T-cell (primary cell): ENCODE data around the gene CDC16. TPM values are rescaled to one million over a fixed set of nuclear protein-coding genes. Genes with fewer than 3 reads are reported as not detected.
A peak's percentile ranks its signal among the peaks of the same experiment; 100 is the strongest.

Experiments
- ATAC-seq, 4 experiments: fragments of 200-7000 bp in 3 of 4; fragments of 150-1000 bp in 1 of 4; cut with Tn5 transposase; replicated peaks in 1 of 4; 1 replicate in 3 of 4; 2 replicates in 1 of 4; pipeline ENCODE4 v1.10.0; 2021; ENCODE audit warnings: moderate library complexity in 3 of 4, mild to moderate bottlenecking in 2 of 4, moderate number of reproducible peaks in 1 of 4
- CTCF ChIA-PET, 2 donors: fragments of 300-600 bp; sonication (Branson Sonifier 250); formaldehyde crosslinking; loops; one replicate each; lab custom pipeline; 2022; ENCODE audit warnings: antibody characterized with exemption in 2 of 2; lab: Charles Lee
- POLR2A ChIA-PET, 2 donors: fragments of 300-600 bp; sonication (Branson Sonifier 250); formaldehyde crosslinking; loops; one replicate each; lab custom pipeline; 2022; ENCODE audit warnings: antibody characterized with exemption in 2 of 2; lab: Charles Lee
- DNase-seq, 35 experiments: peaks; one replicate each; pipeline versions ENCODE4 v3.0.0 to v3.0.0-alpha.2; 2013 to 2023
- H3K27ac ChIP-seq: one replicate; pipeline ENCODE4 v1.5.1; 2013; ENCODE audit warnings: low read length
- H3K27me3 ChIP-seq, 2 experiments: replicated peaks in 1 of 2; 1 replicate in 1 of 2; 2 replicates in 1 of 2; pipeline versions ENCODE4 v1.6.1 to v1.7.0; 2013; ENCODE audit warnings: low read length in 1 of 2, mixed read lengths in 1 of 2; ENCODE audit not compliant: control insufficient read depth in 2 of 2, insufficient read depth in 2 of 2; ENCODE audit errors: extremely low read depth in 1 of 2
- H3K36me3 ChIP-seq, 2 donors: 1 replicate in 1 of 2; 2 replicates in 1 of 2; pipeline versions ENCODE4 v1.6.1 to v1.7.0; 2013; ENCODE audit warnings: low read length in 1 of 2; ENCODE audit not compliant: control insufficient read depth in 2 of 2, insufficient read depth in 1 of 2; ENCODE audit errors: extremely low read depth in 1 of 2
- H3K4me1 ChIP-seq, 2 experiments: 1 replicate in 1 of 2; 2 replicates in 1 of 2; pipeline versions ENCODE4 v1.6.1 to v1.7.0; 2013; ENCODE audit warnings: low read length in 2 of 2, mixed read lengths in 1 of 2; ENCODE audit not compliant: insufficient read depth in 2 of 2, control insufficient read depth in 1 of 2; ENCODE audit errors: extremely low read depth in 1 of 2
- H3K4me3 ChIP-seq, 2 donors: 1 replicate in 1 of 2; 2 replicates in 1 of 2; pipeline versions ENCODE4 v1.5.1 to v1.7.0; 2013; ENCODE audit warnings: mild to moderate bottlenecking in 2 of 2, low read length in 1 of 2, moderate library complexity in 1 of 2; ENCODE audit not compliant: control insufficient read depth in 1 of 2; ENCODE audit errors: extremely low read depth in 1 of 2
- H3K9me3 ChIP-seq: 2 replicates; pipeline ENCODE4 v1.7.0; 2013
- H3K27ac Mint-ChIP-seq, 2 donors: one replicate each; pipeline ENCODE4 v1.8.0; 2020 to 2021; ENCODE audit warnings: mild to moderate bottlenecking in 2 of 2, mixed read lengths in 2 of 2
- H3K27me3 Mint-ChIP-seq, 2 donors: one replicate each; pipeline ENCODE4 v1.8.0; 2021 to 2022; ENCODE audit warnings: mixed read lengths in 2 of 2
- H3K36me3 Mint-ChIP-seq: one replicate; pipeline ENCODE4 v1.8.0; 2021; ENCODE audit warnings: mixed read lengths
- H3K4me1 Mint-ChIP-seq, 3 donors: one replicate each; pipeline ENCODE4 v1.8.0; 2020 to 2022; ENCODE audit warnings: mixed read lengths in 3 of 3, mild to moderate bottlenecking in 1 of 3
- H3K4me3 Mint-ChIP-seq, 3 donors: one replicate each; pipeline ENCODE4 v1.8.0; 2020 to 2022; ENCODE audit warnings: mild to moderate bottlenecking in 3 of 3, mixed read lengths in 3 of 3, moderate library complexity in 3 of 3
- H3K9me3 Mint-ChIP-seq, 3 donors: one replicate each; pipeline ENCODE4 v1.8.0; 2020 to 2022; ENCODE audit warnings: mixed read lengths in 3 of 3
- WGBS: methylation state at CpG from one replicate; pipeline ENCODE4 v1.1.5; 2013; ENCODE audit warnings: missing lambda C conversion rate; ENCODE audit not compliant: insufficient coverage; 5-methylcytosine and 5-hydroxymethylcytosine counted together
- total RNA-seq, 35 experiments: library from RNA in 6 of 35; stranded (reverse) in 6 of 35; fragments of 120-200 nt in 1 of 35; gene quantifications; one replicate each; pipeline versions ENCODE4 v1.2.1 to v1.2.4 and lab custom pipeline; 2013 to 2026

CDC16 gene
- total RNA-seq, 5 donors from 2014 or later (not counting 1 experiment from before 2014, with no cell fraction given), result 61.5 to 97.8 (median 78.8) TPM

DNA sequence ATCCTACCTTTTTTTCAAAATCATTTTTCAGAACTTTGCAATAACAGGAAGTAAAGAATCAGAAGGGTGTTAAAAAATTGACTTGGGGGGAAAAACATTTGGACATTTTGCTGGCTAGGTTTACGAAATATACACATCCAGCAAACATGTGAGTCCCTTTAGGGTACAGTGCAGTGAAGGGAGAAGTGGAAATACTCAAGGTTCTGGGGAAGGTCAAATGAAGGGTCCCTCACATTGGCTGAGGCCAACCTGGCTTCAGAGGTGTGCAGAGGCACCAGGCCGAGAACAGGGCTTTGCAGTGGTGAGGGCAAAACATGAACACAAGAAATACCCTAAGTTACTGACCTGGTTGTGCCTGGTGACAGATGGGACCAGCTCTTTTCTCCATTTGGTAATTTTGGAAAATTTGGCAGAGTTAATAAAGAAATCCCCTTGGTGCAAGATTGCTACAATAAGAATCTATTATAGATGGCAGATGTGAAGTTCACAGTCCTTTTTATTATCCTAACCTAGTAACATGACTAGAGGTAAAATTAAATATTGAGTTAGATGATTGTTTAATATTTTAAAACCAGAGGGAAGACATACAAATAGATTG is 45.2 kb downstream of the CDC16 start:
- H3K27ac Mint-ChIP-seq, result peak overlapping the region; percentile 95 to 97
- ChIA-PET CTCF (interaction anchor here (0.5 to 1.2 kb wide), 3 partner anchors 11 to 162 kb away, joined by 3 to 4 read pairs (median 4); no protein-coding TSS in a partner anchor), POLR2A (no interaction called here)
- no peak overlapping the region for H3K4me3 ChIP-seq
- H3K36me3 ChIP-seq, result peaks cover 6 to 9% of the 10 kb centered on the region in 2 donors
- H3K27ac ChIP-seq, result peak overlapping the region; percentile 66
- peaks cover 26% of the 10 kb centered on the region for H3K36me3 Mint-ChIP-seq
- H3K27me3 Mint-ChIP-seq, result no peaks in the 10 kb centered on the region
- no peaks in the 10 kb centered on the region for H3K9me3 ChIP-seq
- no peaks in the 10 kb centered on the region for H3K27me3 ChIP-seq
- WGBS, result no CpG with 5 or more reads among the region's 2 CpGs
- H3K9me3 Mint-ChIP-seq, result no peaks in the 10 kb centered on the region
- no peak for ATAC-seq
- peak overlapping the region; percentile 83 to 91 (median 89) for H3K4me3 Mint-ChIP-seq
- peaks cover 40 to 49% (median 47%) of the 10 kb centered on the region in 3 donors for H3K4me1 Mint-ChIP-seq
- H3K4me1 ChIP-seq, result peaks cover 31 to 32% of the 10 kb centered on the region in 2 experiments
- DNase-seq, result peak in 2 of 35 experiments; percentile 9 to 11

DNA sequence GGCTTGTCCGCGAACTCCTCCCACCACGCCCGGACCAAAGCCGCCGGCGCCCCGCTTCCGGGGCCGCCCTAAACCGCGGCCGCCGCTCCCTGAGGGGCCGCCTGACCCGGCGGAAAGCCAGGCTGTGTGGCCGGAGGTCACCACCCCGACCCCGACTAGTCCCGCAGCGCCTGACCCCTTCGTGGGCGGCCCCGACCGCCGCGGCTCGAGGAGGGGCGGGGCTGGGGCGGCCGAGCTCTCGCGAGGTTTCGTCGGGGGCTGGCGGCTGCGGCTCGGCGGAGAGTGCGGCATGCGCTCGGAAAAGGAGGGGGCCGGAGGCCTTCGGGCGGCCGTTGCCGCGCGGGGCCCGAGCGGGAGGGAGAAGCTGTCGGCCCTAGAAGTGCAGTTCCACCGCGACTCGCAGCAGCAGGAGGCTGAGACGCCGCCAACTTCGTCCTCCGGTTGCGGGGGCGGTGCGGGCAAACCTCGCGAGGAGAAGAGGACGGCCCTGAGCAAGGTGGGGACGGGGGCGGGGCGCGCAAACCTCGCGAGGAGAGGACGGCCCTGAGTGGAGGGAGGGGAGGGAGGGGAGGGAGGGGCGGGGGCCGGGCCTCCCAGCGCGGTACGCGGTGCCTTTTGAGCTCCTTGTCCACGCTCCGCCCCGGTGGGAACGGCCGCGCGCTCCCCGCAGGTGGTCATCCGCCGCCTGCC is 46.8 kb downstream of the CDC16 start, which contains the start of gene UPF3A:
Gene UPF3A, plus strand, starts transcription at position 251 of the 690 bp plus-strand sequence. Its CDS starts 39 bp downstream, at position 290.
- ChIA-PET CTCF (interaction anchor here in 1 of 2 donors (0.7 to 1.4 kb wide), 4 partner anchors 13 to 467 kb away, joined by 3 to 4 read pairs (median 3); no protein-coding TSS in a partner anchor), POLR2A (interaction anchor here in 1 of 2 donors (0.6 kb wide), 1 partner anchor 1007 kb away, joined by 7 read pairs; no protein-coding TSS in a partner anchor)
- Histone ChIP-seq H3K27ac (peak within 1 kb of the TSS; percentile 66), H3K9me3 (no peaks in the 10 kb centered on the region), H3K36me3 (peaks cover 1 to 12% of the 10 kb centered on the region in 2 donors), H3K27me3 (no peaks in the 10 kb centered on the region), H3K4me1 (peaks cover 32 to 33% of the 10 kb centered on the region in 2 experiments), H3K4me3 (peak within 1 kb of the TSS; percentile 66 to 82)
- under 1% methylated on average over 59 of the region's 89 CpGs for WGBS
- H3K4me1 Mint-ChIP-seq, result peaks cover 51 to 59% (median 59%) of the 10 kb centered on the region in 3 donors
- H3K27ac Mint-ChIP-seq, result peak within 1 kb of the TSS; percentile 95 to 97
- peak; percentile 74 to 95 (median 84) for DNase-seq
- H3K9me3 Mint-ChIP-seq, result no peaks in the 10 kb centered on the region
- peak; percentile 84 to 90 (median 86) for ATAC-seq
- no peaks in the 10 kb centered on the region for H3K27me3 Mint-ChIP-seq
- H3K4me3 Mint-ChIP-seq, result peak within 1 kb of the TSS; percentile 83 to 91 (median 89)
- H3K36me3 Mint-ChIP-seq, result peaks cover 25% of the 10 kb centered on the region

- Mint-ChIP-seq H3K9me3 (no peaks in the 10 kb centered on the region), H3K4me1 (peaks cover 55 to 60% (median 59%) of the 10 kb centered on the region in 3 donors), H3K4me3 (peak overlapping the region; percentile 83 to 91 (median 89)), H3K27ac (peak overlapping the region; percentile 86 to 89), H3K27me3 (no peaks in the 10 kb centered on the region), H3K36me3 (peaks cover 32% of the 10 kb centered on the region)
- H3K4me3 ChIP-seq, result peak overlapping the region; percentile 66 to 68
- ATAC-seq, result peak; percentile 70 to 75 (median 72)
- peak overlapping the region; percentile 35 for H3K27ac ChIP-seq
- DNase-seq, result peak in 31 of 35 experiments; percentile 10 to 85 (median 69)
- H3K4me1 ChIP-seq, result peaks cover 32 to 33% of the 10 kb centered on the region in 2 experiments
- H3K9me3 ChIP-seq, result no peaks in the 10 kb centered on the region
- ChIA-PET POLR2A (interaction anchor here in 1 of 2 donors (0.6 kb wide), 1 partner anchor 1007 kb away, joined by 7 read pairs; no protein-coding TSS in a partner anchor), CTCF (interaction anchor here in 1 of 2 donors (0.8 to 1.4 kb wide), 2 partner anchors 14 to 56 kb away, joined by 3 read pairs; no protein-coding TSS in a partner anchor)
- H3K27me3 ChIP-seq, result no peaks in the 10 kb centered on the region
- peaks cover 0 to 17% of the 10 kb centered on the region in 2 donors for H3K36me3 ChIP-seq
- 0% methylated on average over 33 of the region's 50 CpGs for WGBS
Observed at GRCh38 chr13:114282041-114282670, 47.5 kb downstream of the CDC16 start.

DNA sequence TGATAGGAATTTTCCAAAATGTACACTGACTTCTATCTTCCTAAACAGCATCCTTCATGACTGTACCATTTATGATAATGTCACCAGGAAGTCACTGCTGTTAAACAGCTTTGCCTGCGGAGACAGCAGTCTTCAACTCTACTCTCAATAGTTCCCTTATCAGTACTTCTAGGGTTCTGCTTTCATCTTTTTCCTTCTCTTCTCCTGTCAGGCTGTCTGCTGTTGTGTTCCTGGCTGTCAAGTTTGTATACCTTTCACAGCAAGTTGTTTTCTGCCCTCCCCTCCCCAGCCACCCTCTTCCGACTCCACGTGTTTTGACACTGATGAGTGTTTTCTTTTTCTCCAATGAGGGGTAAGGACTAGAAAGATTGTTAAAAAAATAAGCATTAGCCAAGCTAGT is 48.9 kb downstream of the CDC16 start:
- 100% methylated on average over 1 of the region's 3 CpGs for WGBS
- H3K27ac Mint-ChIP-seq, result peak overlapping the region; percentile 24 to 60
- peaks cover 29 to 32% of the 10 kb centered on the region in 2 experiments for H3K4me1 ChIP-seq
- no peaks in the 10 kb centered on the region for H3K27me3 ChIP-seq
- ChIA-PET CTCF (no interaction called here), POLR2A (no interaction called here)
- DNase-seq (no peak), ATAC-seq (no peak)
- H3K4me1 Mint-ChIP-seq, result peaks cover 55 to 59% (median 58%) of the 10 kb centered on the region in 3 donors
- no peak overlapping the region for H3K27ac ChIP-seq
- no peak overlapping the region for H3K4me3 ChIP-seq
- H3K4me3 Mint-ChIP-seq, result peak overlapping the region; percentile 48 to 67 (median 61)
- H3K9me3 Mint-ChIP-seq, result no peaks in the 10 kb centered on the region
- peaks cover 37% of the 10 kb centered on the region for H3K36me3 Mint-ChIP-seq
- peaks cover 0 to 29% of the 10 kb centered on the region in 2 donors for H3K36me3 ChIP-seq
- no peaks in the 10 kb centered on the region for H3K27me3 Mint-ChIP-seq
- H3K9me3 ChIP-seq, result no peaks in the 10 kb centered on the region

- ChIA-PET CTCF (no interaction called here), POLR2A (no interaction called here)
- Histone ChIP-seq H3K36me3 (peaks cover 4 to 35% of the 10 kb centered on the region in 2 donors), H3K9me3 (no peaks in the 10 kb centered on the region), H3K27me3 (no peaks in the 10 kb centered on the region), H3K27ac (no peak overlapping the region), H3K4me3 (no peak overlapping the region), H3K4me1 (peaks cover 18 to 26% of the 10 kb centered on the region in 2 experiments)
- Mint-ChIP-seq H3K4me1 (peaks cover 48 to 53% (median 49%) of the 10 kb centered on the region in 3 donors), H3K9me3 (no peaks in the 10 kb centered on the region), H3K27me3 (no peaks in the 10 kb centered on the region), H3K4me3 (peak overlapping the region in 2 of 3 donors; percentile 6 to 39), H3K27ac (no peak overlapping the region), H3K36me3 (peaks cover 42% of the 10 kb centered on the region)
- no CpG with 5 or more reads among the region's 8 CpGs for WGBS
- ATAC-seq, result no peak
- no peak for DNase-seq
Observed at GRCh38 chr13:114284680-114285079, 50.0 kb downstream of the CDC16 start.
